ENCODE measurements around the gene AMIGO2. TPM values are rescaled to one million over a fixed set of nuclear protein-coding genes. Genes with fewer than 3 reads are reported as not detected.

AMIGO2 gene
- total RNA-seq, 1 experiment from 2014 or later = 8.6 TPM

DNA sequence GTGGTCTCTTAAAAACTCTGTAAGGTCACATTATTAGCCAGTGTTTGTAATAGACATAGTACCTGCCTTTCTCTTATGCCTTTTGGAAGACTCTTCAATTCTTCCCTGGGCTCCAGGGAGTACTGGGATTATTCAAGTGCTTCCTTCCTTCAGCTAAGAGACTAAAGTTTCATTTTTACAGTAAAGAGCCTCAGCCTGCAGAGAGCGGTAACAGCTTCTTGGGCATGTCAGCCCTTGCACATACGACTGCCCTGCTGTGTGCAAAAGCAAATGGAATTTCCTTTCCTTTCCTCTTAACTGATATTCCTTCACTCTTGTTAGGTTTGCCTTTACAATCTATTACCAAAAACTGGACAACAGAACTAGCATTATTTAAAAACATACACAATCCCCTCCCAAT, 32.9 kb upstream of the AMIGO2 start:
- peaks cover 0 to 2% of the 10 kb centered on the region in 2 experiments; a peak in 1 of 5 replicates for H3K9me3 Mint-ChIP-seq
- WGBS (ENCODE audit: extremely low coverage, insufficient read length, low lambda C conversion rate) = no CpG with 5 or more reads among the region's 2 CpGs
- no peak overlapping the region for H4K8ac ChIP-seq (replicated peaks; ENCODE audit: insufficient read length, low read depth, low read length)
- H3K23ac ChIP-seq (ENCODE audit: insufficient read length, low read depth, low read length) = no peak overlapping the region
- H4K91ac ChIP-seq (ENCODE audit: insufficient read length, low read depth, low read length) = no peak overlapping the region
- H3K79me2 ChIP-seq (ENCODE audit: insufficient read depth, low read length) = no peaks in the 10 kb centered on the region
- H3K56ac ChIP-seq (ENCODE audit: insufficient read length, low read depth, low read length) = no peak overlapping the region
- no peak for DNase-seq
- H3K23me2 ChIP-seq (ENCODE audit: insufficient read length, low read depth, low read length, poor library complexity, severe bottlenecking) = no peaks in the 10 kb centered on the region
- no peaks in the 10 kb centered on the region for H3K36me3 Mint-ChIP-seq (ENCODE audit: insufficient read depth in 1 of 3, low read depth in 3 of 3)
- no peak overlapping the region for H3K14ac ChIP-seq (ENCODE audit: insufficient read depth, low read length)
- H3K9me3 ChIP-seq (ENCODE audit: control insufficient read depth, low read depth, low read length) = no peaks in the 10 kb centered on the region
- H4K5ac ChIP-seq (ENCODE audit: insufficient read length, low read depth, low read length) = no peak overlapping the region
- H3K27me3 ChIP-seq (ENCODE audit: insufficient read depth, low read length) = no peaks in the 10 kb centered on the region
- no peaks in the 10 kb centered on the region for H3K27me3 Mint-ChIP-seq (ENCODE audit: low read depth)
- no peak overlapping the region for H3K27ac ChIP-seq (ENCODE audit: insufficient read length, low read depth, low read length)
- no peak overlapping the region for H2BK20ac ChIP-seq (ENCODE audit: low read depth, low read length, poor library complexity, severe bottlenecking)
- H3K4me1 ChIP-seq (ENCODE audit: insufficient read depth, low read length) = no peaks in the 10 kb centered on the region
- no peak overlapping the region for H2AK5ac ChIP-seq (ENCODE audit: insufficient read length, low read length)
- H3T11ph ChIP-seq (ENCODE audit: low read length) = no peak overlapping the region
- H3K4me3 Mint-ChIP-seq = no peak overlapping the region
- no peak overlapping the region for H2BK15ac ChIP-seq (ENCODE audit: low read depth, low read length)
- H2AFZ ChIP-seq (ENCODE audit: low read length) = no peak overlapping the region
- no peak overlapping the region for H3K27ac Mint-ChIP-seq
- no peak overlapping the region for H3K9ac ChIP-seq (ENCODE audit: extremely low read depth, insufficient read length, low read length)
- no peak overlapping the region for H3K4ac ChIP-seq (ENCODE audit: low read depth, low read length)
- no peak overlapping the region for H3K4me2 ChIP-seq (ENCODE audit: insufficient read depth, insufficient read length, low read length)
- no peak overlapping the region for H3K18ac ChIP-seq (ENCODE audit: insufficient read length, low read depth, low read length)
- H3K79me1 ChIP-seq (ENCODE audit: insufficient read depth, low read depth, low read length, poor library complexity, severe bottlenecking) = no peaks in the 10 kb centered on the region
- H2BK120ac ChIP-seq (ENCODE audit: low read depth, low read length, poor library complexity, severe bottlenecking) = no peak overlapping the region
- TF ChIP-seq, protein P1, sequence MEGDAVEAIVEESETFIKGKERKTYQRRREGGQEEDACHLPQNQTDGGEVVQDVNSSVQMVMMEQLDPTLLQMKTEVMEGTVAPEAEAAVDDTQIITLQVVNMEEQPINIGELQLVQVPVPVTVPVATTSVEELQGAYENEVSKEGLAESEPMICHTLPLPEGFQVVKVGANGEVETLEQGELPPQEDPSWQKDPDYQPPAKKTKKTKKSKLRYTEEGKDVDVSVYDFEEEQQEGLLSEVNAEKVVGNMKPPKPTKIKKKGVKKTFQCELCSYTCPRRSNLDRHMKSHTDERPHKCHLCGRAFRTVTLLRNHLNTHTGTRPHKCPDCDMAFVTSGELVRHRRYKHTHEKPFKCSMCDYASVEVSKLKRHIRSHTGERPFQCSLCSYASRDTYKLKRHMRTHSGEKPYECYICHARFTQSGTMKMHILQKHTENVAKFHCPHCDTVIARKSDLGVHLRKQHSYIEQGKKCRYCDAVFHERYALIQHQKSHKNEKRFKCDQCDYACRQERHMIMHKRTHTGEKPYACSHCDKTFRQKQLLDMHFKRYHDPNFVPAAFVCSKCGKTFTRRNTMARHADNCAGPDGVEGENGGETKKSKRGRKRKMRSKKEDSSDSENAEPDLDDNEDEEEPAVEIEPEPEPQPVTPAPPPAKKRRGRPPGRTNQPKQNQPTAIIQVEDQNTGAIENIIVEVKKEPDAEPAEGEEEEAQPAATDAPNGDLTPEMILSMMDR (conservative IDR thresholded peaks at IDR 0.05) = no peak
- H2BK5ac ChIP-seq (ENCODE audit: insufficient read length, low read length) = no peak overlapping the region
- no peaks in the 10 kb centered on the region for H3K4me1 Mint-ChIP-seq
- H4K20me1 ChIP-seq (ENCODE audit: control insufficient read depth, insufficient read depth, insufficient read length) = no peaks in the 10 kb centered on the region
- H2BK12ac ChIP-seq (ENCODE audit: insufficient read length, low read depth, low read length) = no peak overlapping the region
